Vagina (tissue), 2 donors: ENCODE data around the gene NAB1.

Source experiments
- CTCF ChIP-seq, 3 experiments: fragments of 450-650 bp in 2 of 3; fragments of 200-600 bp in 1 of 3; sonication (generic) in 1 of 3; IDR thresholded peaks; one replicate each; pipeline ENCODE4 v1.5.1; 2017 to 2019; ENCODE audit warnings: antibody characterized with exemption in 3 of 3, mild to moderate bottlenecking in 2 of 3, moderate library complexity in 2 of 3
- POLR2A ChIP-seq, 2 donors: fragments of 450-650 bp; IDR thresholded peaks; one replicate each; pipeline ENCODE4 v1.6.1; 2017; ENCODE audit warnings: antibody characterized with exemption in 2 of 2, mild to moderate bottlenecking in 2 of 2, moderate library complexity in 2 of 2

GRCh38 chr2:190648289-190649034 is 421 bp upstream of the NAB1 start:
- TF ChIP-seq POLR2A (IDR thresholded peaks at IDR 0.05) (peak in 1 of 2 donors; percentile 49), CTCF (IDR thresholded peaks at IDR 0.05) (no peak)
